K562 (cell line): Measurements from ENCODE around the gene POLR2A. TPM values are rescaled to one million over a fixed set of nuclear protein-coding genes. Genes with fewer than 3 reads are reported as not detected.

ENCODE experiments used
- ATAC-seq: fragments of 200-7000 bp; cut with Tn5 transposase; 3 replicates; pipeline ENCODE4 v1.9.1; 2020; ENCODE audit warnings: moderate library complexity
- BruUV-seq: library from RNA; stranded (reverse); fragments of 400-500 nt; replicated peaks from 2 replicates; lab custom pipeline; 2021; lab: Mats Ljungman, UMichigan
- CTCF ChIA-PET: fragments of 300-600 bp; formaldehyde crosslinking; extraction: SDS; loops from one replicate; lab custom pipeline; 2021; ENCODE audit warnings: low intra/inter-chr PET ratio; lab: Yijun Ruan, JAX
- POLR2A ChIA-PET: fragments of 300-600, 350-650 bp; sonication (Branson Sonifier 250); formaldehyde crosslinking; extraction: SDS; loops from one replicate; lab custom pipeline; 2021; ENCODE audit warnings: antibody characterized with exemption, inconsistent platforms; lab: Yijun Ruan, JAX
- DNase-seq, 4 experiments: peaks; one replicate each; pipeline versions ENCODE4 v3.0.0 to v3.0.0-alpha.2; 2011 to 2018; ENCODE audit warnings: low spot score in 3 of 4, mixed read lengths in 3 of 4; ENCODE audit errors: extremely low read depth in 1 of 4
- FAIRE-seq: peaks from 2 replicates; lab custom pipeline; 2011; peaks lifted over from hg19 to GRCh38; lab: Jason Lieb, UNC
- H2AFZ ChIP-seq: 2 replicates; pipeline ENCODE4 v1.6.0; 2011; ENCODE audit warnings: low read depth, low read length, control low read depth, inconsistent platforms
- H3K27ac ChIP-seq: fragments of 200-600 bp; 3 replicates; pipeline ENCODE4 v1.8.0; 2011; ENCODE audit warnings: low read depth, mild to moderate bottlenecking, control low read depth, inconsistent platforms, low read length, moderate library complexity, mixed read lengths; ENCODE audit errors: extremely low read depth
- H3K27me3 ChIP-seq, 2 experiments: fragments of 300-600 bp in 1 of 2; 2 replicates in 1 of 2; 3 replicates in 1 of 2; pipeline versions ENCODE4 v1.6.0 to v1.8.0; 2011; ENCODE audit warnings: inconsistent platforms in 2 of 2, low read length in 2 of 2, mild to moderate bottlenecking in 1 of 2, mixed read lengths in 1 of 2, moderate library complexity in 1 of 2; ENCODE audit not compliant: control insufficient read depth in 2 of 2, insufficient read depth in 2 of 2
- H3K36me3 ChIP-seq: fragments of 300-600 bp; 3 replicates; pipeline ENCODE4 v1.8.0; 2011; ENCODE audit warnings: mild to moderate bottlenecking, low read length, inconsistent platforms; ENCODE audit not compliant: control insufficient read depth, insufficient read depth
- H3K4me1 ChIP-seq, 2 experiments: fragments of 200-600 bp in 1 of 2; replicated peaks in 1 of 2; 2 replicates in 1 of 2; 3 replicates in 1 of 2; pipeline versions ENCODE4 v1.5.1 to v1.8.0; 2011; ENCODE audit warnings: inconsistent platforms in 2 of 2, low read length in 2 of 2, mild to moderate bottlenecking in 1 of 2, mixed read lengths in 1 of 2, moderate library complexity in 1 of 2; ENCODE audit not compliant: control insufficient read depth in 2 of 2, insufficient read depth in 2 of 2
- H3K4me2 ChIP-seq: 2 replicates; pipeline ENCODE4 v1.6.1; 2011; ENCODE audit warnings: low read length, control low read depth, inconsistent platforms, mixed read lengths; ENCODE audit not compliant: insufficient read depth
- H3K4me3 ChIP-seq: fragments of 200-600 bp; sonication (generic), shearing (Covaris generic); 2 replicates; pipeline ENCODE4 v1.5.1; 2016; ENCODE audit warnings: control low read depth, inconsistent platforms
- H3K79me2 ChIP-seq: fragments of 200-600 bp; 3 replicates; pipeline ENCODE4 v1.8.0; 2011; ENCODE audit warnings: low read length, inconsistent platforms; ENCODE audit not compliant: control insufficient read depth, insufficient read depth
- H3K9ac ChIP-seq, 2 experiments: 2 replicates each; pipeline versions ENCODE4 v1.6.0 to v1.6.1; 2011; ENCODE audit warnings: low read depth in 2 of 2, low read length in 2 of 2, control low read depth in 1 of 2, inconsistent platforms in 1 of 2, mild to moderate bottlenecking in 1 of 2, mixed read lengths in 1 of 2; ENCODE audit not compliant: insufficient read depth in 1 of 2
- H3K9me1 ChIP-seq: one replicate; pipeline ENCODE4 v1.6.0; 2011; ENCODE audit warnings: inconsistent platforms, mild to moderate bottlenecking, low read length, moderate library complexity; ENCODE audit not compliant: control insufficient read depth, insufficient read depth
- H3K9me3 ChIP-seq: replicated peaks from 2 replicates; pipeline ENCODE4 v1.5.1; 2011; ENCODE audit warnings: low read depth, low read length, inconsistent platforms; ENCODE audit not compliant: control insufficient read depth, insufficient read depth
- H4K20me1 ChIP-seq: replicated peaks from 2 replicates; pipeline ENCODE4 v1.6.1; 2011; ENCODE audit warnings: low read length, inconsistent platforms, mixed read lengths; ENCODE audit not compliant: control insufficient read depth, insufficient read depth
- CTCFL ChIP-seq: IDR thresholded peaks from 2 replicates; pipeline ENCODE4 v1.6.1; 2011; ENCODE audit warnings: borderline replicate concordance, low read depth, mild to moderate bottlenecking, moderate library complexity, low read length; ENCODE audit not compliant: insufficient read depth, poor library complexity, severe bottlenecking
- EP400 ChIP-seq: fragments of 450-650 bp; IDR thresholded peaks from 2 replicates; pipeline ENCODE4 v1.6.1; 2017; ENCODE audit warnings: antibody characterized with exemption, mild to moderate bottlenecking, moderate library complexity
- MCM2 ChIP-seq: fragments of 450-650 bp; IDR thresholded peaks from 2 replicates; pipeline ENCODE4 v1.6.1; 2017; ENCODE audit warnings: low read depth, mild to moderate bottlenecking
- MXD1 ChIP-seq: fragments of 250-450 bp; sonication (Bioruptor Pico); IDR thresholded peaks from 2 replicates; pipeline ENCODE4 v1.8.0; 2021; ENCODE audit warnings: borderline replicate concordance, mild to moderate bottlenecking, moderate library complexity; ENCODE audit not compliant: poor library complexity, severe bottlenecking
- NR2C1 ChIP-seq, 2 experiments: fragments of 450-650 bp; IDR thresholded peaks; 2 replicates each; pipeline ENCODE4 v1.6.1; 2017; ENCODE audit warnings: mild to moderate bottlenecking in 2 of 2, antibody characterized with exemption in 1 of 2, inconsistent platforms in 1 of 2, missing compliant biosample characterization in 1 of 2, missing genetic modification characterization in 1 of 2
- REST ChIP-seq, 2 experiments: fragments of 450-650 bp; formaldehyde crosslinking in 1 of 2; IDR thresholded peaks; 2 replicates each; pipeline versions ENCODE4 v1.4.0 to v1.6.1; 2014 to 2020; ENCODE audit warnings: mild to moderate bottlenecking in 2 of 2, borderline replicate concordance in 1 of 2, low read depth in 1 of 2
- TAF15 ChIP-seq: fragments of 200-400 bp; formaldehyde crosslinking; IDR thresholded peaks from 2 replicates; pipeline ENCODE4 v1.6.1; 2017; ENCODE audit warnings: mild to moderate bottlenecking, low read depth, low read length, moderate library complexity
- TARDBP ChIP-seq: fragments of 450-650 bp; IDR thresholded peaks from 2 replicates; pipeline ENCODE4 v1.6.1; 2016
- ZNF263 ChIP-seq: sonication (generic); formaldehyde crosslinking; IDR thresholded peaks from 2 replicates; pipeline ENCODE4 v1.8.0; 2022; ENCODE audit warnings: mild to moderate bottlenecking, missing genetic modification reagents, borderline replicate concordance
- WGBS: fragments of 100-300 bp; shearing (Covaris generic); methylation state at CpG from one replicate; pipeline ENCODE4 v1.1.6; 2016; ENCODE audit warnings: low coverage, mixed read lengths; ENCODE audit not compliant: insufficient coverage; ENCODE audit errors: missing lambda C conversion rate; 5-methylcytosine and 5-hydroxymethylcytosine counted together
- in situ Hi-C: fragments of 300-500 bp; cut with MboI; formaldehyde crosslinking; loops from 4 replicates; pipeline ENCODE4 v1.15.0; 2018; ENCODE audit warnings: inconsistent platforms, mixed read lengths
- intact Hi-C: fragments of 100-400 bp; cut with micrococcal nuclease; formaldehyde crosslinking; loops from 2 replicates; pipeline ENCODE4 v1.14.2; 2022
- polyA plus RNA-seq, 8 experiments: library from polyadenylated mRNA; depleted of rRNA in 4 of 8; stranded (reverse) in 5 of 8; unstranded in 3 of 8; fragments of >200 nt; fragmentation: Nextera tagmentation in 2 of 8; fragmentation: Illumina TruSeq in 1 of 8; extraction: Ambion mirVana in 2 of 8; extraction: Trizol in 1 of 8; gene quantifications; 2 replicates each; pipeline versions ENCODE4 v1.2.1 to v1.2.3, GENCODE V29; 2011 to 2014; ENCODE audit warnings: inconsistent platforms in 1 of 8, missing spikeins in 1 of 8
- total RNA-seq, 7 experiments: library from RNA; depleted of rRNA in 6 of 7; stranded (reverse); fragments of >200 nt in 6 of 7; fragmentation: Illumina TruSeq in 2 of 7; extraction: Trizol in 2 of 7; gene quantifications; 2 replicates each; pipeline versions ENCODE4 v1.2.1 to v1.2.3, GENCODE V29; 2011 to 2021; ENCODE audit warnings: low replicate concordance in 1 of 7

POLR2A gene
- total and polyA plus RNA-seq, 9 of the 15 experiments (the other 6 are each of a cell fraction or from before 2014, with no cell fraction given), result 1.3 to 109 (median 12.4) TPM

GRCh38 chr17:7466639-7467341, 17.4 kb upstream of the POLR2A start:
- DNase-seq (peak in 3 of 4 experiments; percentile 27 to 87 (median 41)), FAIRE-seq (peak; percentile 97), ATAC-seq (peak; percentile 74)
- in situ Hi-C loops (no loop called here), intact Hi-C loops (no loop called here)
- Histone ChIP-seq H2AFZ (no peak overlapping the region), H3K4me3 (no peak overlapping the region), H3K4me1 (peaks cover 8 to 29% of the 10 kb centered on the region in 2 experiments), H3K9me3 (no peaks in the 10 kb centered on the region), H3K27ac (peak overlapping the region; percentile 70), H3K9ac (peak overlapping the region in 1 of 2 experiments; percentile 64; a peak in 2 of 4 replicates), H4K20me1 (no peaks in the 10 kb centered on the region), H3K79me2 (peaks cover 19% of the 10 kb centered on the region), H3K9me1 (no peaks in the 10 kb centered on the region), H3K36me3 (peaks cover 35% of the 10 kb centered on the region; the same call in 1 of the 3 replicates), H3K4me2 (no peak overlapping the region), H3K27me3 (no peaks in the 10 kb centered on the region)
- BruUV-seq, result no TSS peak
- ChIA-PET POLR2A (interaction anchor here (0.5 to 2.0 kb wide), 8 partner anchors 10 to 394 kb away, joined by 3 to 6 read pairs (median 4); partner anchors contain the start of gene SLC35G6), CTCF (no interaction called here)
- 0% methylated on average over 1 of the region's 16 CpGs for WGBS
- TF ChIP-seq TARDBP (no peak), EP400 (no peak), REST (IDR thresholded peaks at IDR 0.05; ENCODE audit: borderline replicate concordance) (no peak), REST (CRISPR knock-in tag; IDR thresholded peaks at IDR 0.05; ENCODE audit: low read depth) (no peak), MXD1 (no peak), ZNF263 (no peak), TAF15 (no peak), MCM2 (no peak), CTCFL (no peak), NR2C1 (IDR thresholded peaks at IDR 0.05) (peak; percentile 92), NR2C1 (tag; IDR thresholded peaks at IDR 0.05) (peak; percentile 96)
